HG03045 (cell line): Measurements from ENCODE around the gene LTN1.

Experiments
- ATAC-seq: cut with Tn5 transposase; IDR thresholded peaks from one replicate; pipeline ENCODE4 v1.9.1; 2021; ENCODE audit warnings: mild to moderate bottlenecking, moderate library complexity; ENCODE audit not compliant: unreplicated experiment

The LTN1 gene

GRCh38 chr21:28986677-28987076 is 6.0 kb downstream of the LTN1 start:
- no peak for ATAC-seq

- ATAC-seq = no peak
These were observed 10.0 kb downstream of the LTN1 start for GRCh38 chr21:28982637-28983036.

GRCh38 chr21:28979092-28979491 is 13.6 kb downstream of the LTN1 start:
- ATAC-seq = no peak

GRCh38 chr21:28975397-28975796 is 17.3 kb downstream of the LTN1 start:
- no peak for ATAC-seq

- ATAC-seq = no peak
These were observed 18.0 kb downstream of the LTN1 start for GRCh38 chr21:28974531-28975227.

GRCh38 chr21:28972398-28972797 is 20.3 kb downstream of the LTN1 start:
- ATAC-seq = no peak

GRCh38 chr21:28971171-28971570 is 21.5 kb downstream of the LTN1 start:
- no peak for ATAC-seq

- ATAC-seq = no peak
These were observed 28.8 kb downstream of the LTN1 start for GRCh38 chr21:28963831-28964230.

GRCh38 chr21:28962465-28962864 is 30.2 kb downstream of the LTN1 start:
- no peak for ATAC-seq

GRCh38 chr21:28961927-28962326 is 30.8 kb downstream of the LTN1 start:
- ATAC-seq = no peak

GRCh38 chr21:28960245-28960644 is 32.4 kb downstream of the LTN1 start:
- no peak for ATAC-seq

- ATAC-seq = no peak
These were observed 33.1 kb downstream of the LTN1 start for GRCh38 chr21:28959367-28960099.

GRCh38 chr21:28953247-28953646 is 39.4 kb downstream of the LTN1 start:
- no peak for ATAC-seq

- no peak for ATAC-seq
These were observed 40.0 kb downstream of the LTN1 start for GRCh38 chr21:28952686-28953085.

- ATAC-seq = no peak
These were observed 43.4 kb downstream of the LTN1 start for GRCh38 chr21:28949318-28949717.

GRCh38 chr21:28944296-28944695 is 48.4 kb downstream of the LTN1 start:
- ATAC-seq = no peak

- no peak for ATAC-seq
These were observed 49.0 kb downstream of the LTN1 start for GRCh38 chr21:28943631-28944030.

GRCh38 chr21:28938726-28939125 is 54.0 kb downstream of the LTN1 start:
- ATAC-seq = no peak

GRCh38 chr21:28937737-28938136 is 54.9 kb downstream of the LTN1 start:
- no peak for ATAC-seq

- no peak for ATAC-seq
These were observed 56.0 kb downstream of the LTN1 start for GRCh38 chr21:28936721-28937120.

- no peak for ATAC-seq
These were observed 56.6 kb downstream of the LTN1 start for GRCh38 chr21:28936036-28936435.

GRCh38 chr21:28932717-28933116 is 60.0 kb downstream of the LTN1 start:
- ATAC-seq = no peak
